ENCODE measurements around the gene ATXN1.

ATXN1 gene

GRCh38 chr6:16626650-16627049 lies 134.6 kb downstream of the ATXN1 start:
- no peak for DNase-seq (ENCODE audit: low spot score)
- TF ChIP-seq CTCF (IDR thresholded peaks at IDR 0.05; ENCODE audit: extremely low read depth, missing control alignments), result no peak

DNA sequence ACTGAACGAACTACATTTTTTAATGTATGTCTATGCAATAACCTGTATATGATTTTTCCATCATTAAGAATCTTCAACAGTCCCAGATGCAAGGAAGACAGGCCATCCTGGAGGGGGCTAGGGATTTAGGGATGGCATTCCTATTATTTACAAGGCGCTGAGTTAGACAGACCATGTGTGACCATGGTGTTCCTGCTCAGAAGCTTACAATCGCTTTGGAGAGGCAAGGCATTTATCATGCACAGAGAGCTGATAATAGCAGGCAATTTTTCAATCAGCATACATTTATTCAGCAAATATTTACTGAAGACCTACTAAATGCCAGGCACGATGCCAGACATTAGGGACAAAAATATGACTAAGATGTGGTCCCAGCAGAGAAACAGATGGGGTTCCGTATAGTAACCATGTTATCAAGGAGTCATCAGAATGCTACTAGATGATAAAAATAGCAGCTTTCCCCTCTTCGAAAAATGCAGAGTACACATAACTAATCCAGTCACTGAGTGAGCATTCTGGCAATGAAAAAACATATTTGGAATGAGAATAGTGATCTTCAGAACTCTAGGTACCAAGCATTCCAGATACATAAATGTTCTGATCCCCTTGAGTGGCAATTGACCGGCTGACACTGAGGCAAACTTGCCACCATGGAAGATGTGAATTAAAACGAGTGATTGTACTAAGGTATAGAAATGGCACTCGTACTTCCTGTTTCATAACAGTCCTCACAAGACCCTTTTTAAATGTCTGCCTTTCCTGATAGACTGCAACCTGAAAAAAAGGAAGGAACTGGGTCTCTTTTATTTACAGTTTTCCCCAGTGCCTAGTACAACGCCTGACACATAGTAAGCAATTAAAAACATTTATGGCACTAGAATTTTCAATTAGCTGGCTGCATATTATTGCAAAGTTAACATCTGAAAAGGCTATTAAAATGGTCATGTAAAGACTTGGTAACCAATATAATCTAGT lies 135.7 kb downstream of the ATXN1 start:
- no peak for TF ChIP-seq CTCF (IDR thresholded peaks at IDR 0.05; ENCODE audit: extremely low read depth, missing control alignments)
- no peak for DNase-seq (ENCODE audit: low spot score)

DNA sequence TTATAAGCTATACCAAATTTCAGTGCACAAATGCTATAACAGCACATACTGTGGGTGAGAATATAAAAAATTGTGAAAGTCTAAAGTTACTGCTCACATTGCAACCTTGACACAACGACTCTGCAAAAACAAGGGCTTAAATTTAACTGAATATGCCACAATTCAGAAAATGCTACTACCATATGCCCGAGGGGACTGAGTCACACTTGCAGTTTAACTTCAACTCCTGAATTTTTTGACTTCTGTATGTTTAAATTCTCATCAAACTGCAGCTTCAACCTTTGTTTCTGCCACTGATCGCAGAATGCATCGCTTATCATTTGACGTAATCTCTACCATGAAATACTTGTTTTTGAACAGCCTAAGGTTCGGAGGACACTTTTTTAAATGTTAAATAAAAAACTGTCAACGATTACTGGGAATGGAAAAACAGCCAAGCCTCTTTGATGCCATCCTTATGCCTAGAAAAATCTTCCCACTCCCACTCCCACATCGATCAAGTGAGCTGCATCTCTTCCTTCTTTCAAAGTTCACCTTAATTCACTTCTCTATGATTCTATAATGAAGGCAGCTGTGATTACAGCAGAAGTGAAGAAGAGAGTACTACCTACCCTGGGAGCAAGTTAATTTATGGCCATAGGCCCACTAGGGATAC lies 136.5 kb downstream of the ATXN1 start:
- no peak for DNase-seq (ENCODE audit: low spot score)
- TF ChIP-seq CTCF (IDR thresholded peaks at IDR 0.05; ENCODE audit: extremely low read depth, missing control alignments), result no peak

GRCh38 chr6:16623731-16624130 lies 137.5 kb downstream of the ATXN1 start:
- TF ChIP-seq CTCF (IDR thresholded peaks at IDR 0.05; ENCODE audit: extremely low read depth, missing control alignments), result no peak
- DNase-seq (ENCODE audit: low spot score), result no peak

GRCh38 chr6:16623029-16623653 lies 138.1 kb downstream of the ATXN1 start:
- no peak for TF ChIP-seq CTCF (IDR thresholded peaks at IDR 0.05; ENCODE audit: extremely low read depth, missing control alignments)
- no peak for DNase-seq (ENCODE audit: low spot score)

- TF ChIP-seq CTCF (IDR thresholded peaks at IDR 0.05; ENCODE audit: extremely low read depth, missing control alignments), result no peak
- no peak for DNase-seq (ENCODE audit: low spot score)
Observed at GRCh38 chr6:16622193-16622592, 139.1 kb downstream of the ATXN1 start.

DNA sequence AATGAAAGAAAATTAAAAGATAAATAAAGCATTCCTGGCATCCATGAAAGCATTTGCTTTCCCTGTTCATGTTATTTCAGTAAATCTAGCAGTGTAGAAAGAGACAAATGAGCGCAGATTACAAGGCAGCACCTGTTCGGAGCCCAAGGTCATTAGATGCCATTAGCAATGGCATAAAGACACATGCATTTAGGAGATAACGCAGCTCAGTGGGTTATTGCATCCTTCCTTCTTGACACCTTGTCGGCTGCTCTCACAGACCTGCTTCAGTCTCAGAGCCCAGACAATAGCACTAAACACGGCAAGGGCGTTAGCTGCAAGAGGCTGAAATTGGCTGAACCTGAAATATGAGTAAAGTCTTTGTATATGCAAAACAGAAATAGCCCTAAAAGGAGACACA lies 140.3 kb downstream of the ATXN1 start:
- no peak for TF ChIP-seq CTCF (IDR thresholded peaks at IDR 0.05; ENCODE audit: extremely low read depth, missing control alignments)
- no peak for DNase-seq (ENCODE audit: low spot score)
